Measurements from ENCODE around the gene ZNF385D. TPM values are rescaled to one million over a fixed set of nuclear protein-coding genes. Genes with fewer than 3 reads are reported as not detected.

ZNF385D gene
- total RNA-seq, 1 experiment from 2014 or later, result 13.0 TPM

GRCh38 chr3:21573291-21573690 lies 177.7 kb downstream of the ZNF385D start:
- ChIA-PET CTCF (no interaction called here), POLR2A (no interaction called here)
- DNase-seq (ENCODE audit: low read depth, low spot score), result no peak
- Histone ChIP-seq H3K4me3 (ENCODE audit: low read depth in 2 of 2, low read length in 2 of 2) (no peak overlapping the region), H3K36me3 (ENCODE audit: control insufficient read depth, insufficient read depth, low read length) (no peaks in the 10 kb centered on the region), H3K9me3 (ENCODE audit: control insufficient read depth, insufficient read depth, low read depth, low read length) (no peaks in the 10 kb centered on the region), H3K4me1 (ENCODE audit: control insufficient read depth, insufficient read depth, low read length) (no peaks in the 10 kb centered on the region), H3K27ac (ENCODE audit: low read length) (no peak overlapping the region), H3K27me3 (ENCODE audit: control insufficient read depth, insufficient read depth, low read length) (no peaks in the 10 kb centered on the region)
- intact Hi-C loops (cut with micrococcal nuclease; ENCODE audit: unreplicated experiment), result no loop called here
- in situ Hi-C loops (cut with HindIII; ENCODE audit: low pct_unique_long_range_greater_than_20kb, low sequenced_read_pairs), result no loop called here
- TF ChIP-seq TCF7L2 (IDR thresholded peaks at IDR 0.05; ENCODE audit: low read depth, low read length) (no peak), SIN3A (IDR thresholded peaks at IDR 0.05; ENCODE audit: borderline replicate concordance, insufficient read depth, low read depth, low read length) (no peak), REST (IDR thresholded peaks at IDR 0.05; ENCODE audit: insufficient read depth in 1 of 2, low read depth in 2 of 2, low read length in 1 of 2) (no peak), CTCF (IDR thresholded peaks at IDR 0.05) (no peak), POLR2AphosphoS5 (IDR thresholded peaks at IDR 0.05; ENCODE audit: low read depth, low read length) (no peak)
- BruUV-seq (replicated peaks), result no TSS peak
- ATAC-seq, result no peak

GRCh38 chr3:21564531-21564930 lies 186.5 kb downstream of the ZNF385D start:
- ATAC-seq, result no peak
- in situ Hi-C loops (cut with HindIII; ENCODE audit: low pct_unique_long_range_greater_than_20kb, low sequenced_read_pairs), result no loop called here
- BruUV-seq (replicated peaks), result no TSS peak
- Histone ChIP-seq H3K27ac (ENCODE audit: low read length) (no peak overlapping the region), H3K9me3 (ENCODE audit: control insufficient read depth, insufficient read depth, low read depth, low read length) (no peaks in the 10 kb centered on the region), H3K27me3 (ENCODE audit: control insufficient read depth, insufficient read depth, low read length) (no peaks in the 10 kb centered on the region), H3K4me3 (ENCODE audit: low read depth in 2 of 2, low read length in 2 of 2) (no peak overlapping the region), H3K36me3 (ENCODE audit: control insufficient read depth, insufficient read depth, low read length) (no peaks in the 10 kb centered on the region), H3K4me1 (ENCODE audit: control insufficient read depth, insufficient read depth, low read length) (no peaks in the 10 kb centered on the region)
- DNase-seq (ENCODE audit: low read depth, low spot score), result no peak
- POLR2A ChIA-PET, result no interaction called here
- TF ChIP-seq SIN3A (IDR thresholded peaks at IDR 0.05; ENCODE audit: borderline replicate concordance, insufficient read depth, low read depth, low read length), result no peak
- no peak for TF ChIP-seq POLR2AphosphoS5 (IDR thresholded peaks at IDR 0.05; ENCODE audit: low read depth, low read length)
- TF ChIP-seq TCF7L2 (IDR thresholded peaks at IDR 0.05; ENCODE audit: low read depth, low read length), result no peak
- no peak for TF ChIP-seq CTCF (IDR thresholded peaks at IDR 0.05)
- no peak for TF ChIP-seq REST (IDR thresholded peaks at IDR 0.05; ENCODE audit: insufficient read depth in 1 of 2, low read depth in 2 of 2, low read length in 1 of 2)
- CTCF ChIA-PET, result no interaction called here
- intact Hi-C loops (cut with micrococcal nuclease; ENCODE audit: unreplicated experiment), result no loop called here
